H9 (cell line): ENCODE data around the gene PPARG. TPM values are rescaled to one million over a fixed set of nuclear protein-coding genes. Genes with fewer than 3 reads are reported as not detected.

Source experiments
- DNase-seq: peaks from one replicate; pipeline ENCODE4 v3.0.0-alpha.2; 2017
- H2AFZ ChIP-seq: one replicate; pipeline ENCODE4 v1.6.1; 2013; ENCODE audit warnings: mild to moderate bottlenecking, low read length, control low read depth, moderate library complexity
- H2AK5ac ChIP-seq: 2 replicates; pipeline ENCODE4 v1.6.1; 2013; ENCODE audit warnings: low read length, control low read depth, mixed read lengths; ENCODE audit not compliant: insufficient read length
- H2BK120ac ChIP-seq: one replicate; pipeline ENCODE4 v1.6.1; 2013; ENCODE audit warnings: low read depth, mild to moderate bottlenecking, low read length, control low read depth, inconsistent platforms; ENCODE audit not compliant: poor library complexity, severe bottlenecking
- H2BK12ac ChIP-seq: 2 replicates; pipeline ENCODE4 v1.6.1; 2013; ENCODE audit warnings: low read length, control low read depth, mixed read lengths, low read depth; ENCODE audit not compliant: insufficient read length
- H2BK15ac ChIP-seq: 2 replicates; pipeline ENCODE4 v1.6.1; 2013; ENCODE audit warnings: low read depth, low read length, control low read depth
- H2BK20ac ChIP-seq: one replicate; pipeline ENCODE4 v1.6.1; 2013; ENCODE audit warnings: low read depth, mild to moderate bottlenecking, low read length, control low read depth, inconsistent platforms; ENCODE audit not compliant: poor library complexity, severe bottlenecking
- H2BK5ac ChIP-seq: 2 replicates; pipeline ENCODE4 v1.6.1; 2013; ENCODE audit warnings: low read length, control low read depth, mixed read lengths; ENCODE audit not compliant: insufficient read length
- H3K14ac ChIP-seq: 2 replicates; pipeline ENCODE4 v1.6.1; 2013; ENCODE audit warnings: low read length, control low read depth; ENCODE audit not compliant: insufficient read depth
- H3K18ac ChIP-seq: 2 replicates; pipeline ENCODE4 v1.6.1; 2013; ENCODE audit warnings: low read depth, mild to moderate bottlenecking, mixed read lengths, low read length, control low read depth; ENCODE audit not compliant: insufficient read length
- H3K23ac ChIP-seq: 2 replicates; pipeline ENCODE4 v1.6.1; 2013; ENCODE audit warnings: low read length, control low read depth, mixed read lengths, low read depth; ENCODE audit not compliant: insufficient read length
- H3K23me2 ChIP-seq: 2 replicates; pipeline ENCODE4 v1.6.1; 2013; ENCODE audit warnings: low read depth, mild to moderate bottlenecking, mixed read lengths, low read length, control low read depth; ENCODE audit not compliant: insufficient read length, poor library complexity, severe bottlenecking
- H3K27ac ChIP-seq: 2 replicates; pipeline ENCODE4 v1.5.1; 2013; ENCODE audit warnings: low read length, control low read depth, mixed read lengths, low read depth; ENCODE audit not compliant: insufficient read length
- H3K27me3 ChIP-seq: 2 replicates; pipeline ENCODE4 v1.6.1; 2013; ENCODE audit warnings: low read length, control low read depth, inconsistent platforms; ENCODE audit not compliant: insufficient read depth
- H3K4ac ChIP-seq: 2 replicates; pipeline ENCODE4 v1.6.1; 2013; ENCODE audit warnings: low read depth, mild to moderate bottlenecking, control low read depth, inconsistent platforms, low read length, moderate library complexity
- H3K4me1 ChIP-seq: 2 replicates; pipeline ENCODE4 v1.6.1; 2013; ENCODE audit warnings: low read length, control low read depth, inconsistent platforms; ENCODE audit not compliant: insufficient read depth
- H3K4me2 ChIP-seq: 2 replicates; pipeline ENCODE4 v1.6.1; 2013; ENCODE audit warnings: low read length, control low read depth, mixed read lengths; ENCODE audit not compliant: insufficient read length, insufficient read depth
- H3K56ac ChIP-seq: 2 replicates; pipeline ENCODE4 v1.6.1; 2013; ENCODE audit warnings: low read depth, mild to moderate bottlenecking, mixed read lengths, low read length, control low read depth; ENCODE audit not compliant: insufficient read length
- H3K79me1 ChIP-seq: 2 replicates; pipeline ENCODE4 v1.6.1; 2013; ENCODE audit warnings: low read depth, mild to moderate bottlenecking, moderate library complexity, low read length, control low read depth, inconsistent platforms; ENCODE audit not compliant: insufficient read depth, poor library complexity, severe bottlenecking
- H3K79me2 ChIP-seq: 2 replicates; pipeline ENCODE4 v1.6.1; 2013; ENCODE audit warnings: low read length, control low read depth, inconsistent platforms; ENCODE audit not compliant: insufficient read depth
- H3K9ac ChIP-seq: 2 replicates; pipeline ENCODE4 v1.6.1; 2013; ENCODE audit warnings: low read length, control low read depth, mixed read lengths; ENCODE audit not compliant: insufficient read length; ENCODE audit errors: extremely low read depth
- H3K9me3 ChIP-seq: one replicate; pipeline ENCODE4 v1.6.1; 2013; ENCODE audit warnings: low read depth, low read length, inconsistent platforms; ENCODE audit not compliant: control insufficient read depth
- H3T11ph ChIP-seq: one replicate; pipeline ENCODE4 v1.6.1; 2013; ENCODE audit warnings: mild to moderate bottlenecking, low read length, control low read depth, inconsistent platforms
- H4K20me1 ChIP-seq: one replicate; pipeline ENCODE4 v1.6.1; 2013; ENCODE audit not compliant: control insufficient read depth, insufficient read length, insufficient read depth
- H4K5ac ChIP-seq: 2 replicates; pipeline ENCODE4 v1.6.1; 2013; ENCODE audit warnings: low read depth, mild to moderate bottlenecking, mixed read lengths, low read length, control low read depth; ENCODE audit not compliant: insufficient read length
- H4K8ac ChIP-seq: replicated peaks from 2 replicates; pipeline ENCODE4 v1.6.1; 2013; ENCODE audit warnings: low read length, control low read depth, mixed read lengths, low read depth; ENCODE audit not compliant: insufficient read length
- H4K91ac ChIP-seq: 2 replicates; pipeline ENCODE4 v1.6.1; 2013; ENCODE audit warnings: low read depth, mild to moderate bottlenecking, moderate library complexity, mixed read lengths, low read length, control low read depth; ENCODE audit not compliant: insufficient read length
- H3K27ac Mint-ChIP-seq, 3 experiments: 2 replicates in 2 of 3; 3 replicates in 1 of 3; pipeline ENCODE4 v1.8.0; 2020 to 2021; ENCODE audit warnings: mixed read lengths in 3 of 3, mild to moderate bottlenecking in 1 of 3, moderate library complexity in 1 of 3
- H3K27me3 Mint-ChIP-seq: 2 replicates; pipeline ENCODE4 v1.8.0; 2021; ENCODE audit warnings: low read depth, mild to moderate bottlenecking, moderate library complexity, mixed read lengths
- H3K36me3 Mint-ChIP-seq, 3 experiments: 2 replicates in 2 of 3; 3 replicates in 1 of 3; pipeline ENCODE4 v1.8.0; 2020 to 2021; ENCODE audit warnings: low read depth in 3 of 3, mixed read lengths in 3 of 3; ENCODE audit not compliant: insufficient read depth in 1 of 3
- H3K4me1 Mint-ChIP-seq, 2 experiments: 2 replicates each; pipeline ENCODE4 v1.8.0; 2020; ENCODE audit warnings: mixed read lengths in 2 of 2
- H3K4me3 Mint-ChIP-seq, 2 experiments: 2 replicates in 1 of 2; 3 replicates in 1 of 2; pipeline ENCODE4 v1.8.0; 2020 to 2021; ENCODE audit warnings: mild to moderate bottlenecking in 2 of 2, mixed read lengths in 2 of 2, moderate library complexity in 1 of 2
- H3K9me3 Mint-ChIP-seq, 2 experiments: 2 replicates in 1 of 2; 3 replicates in 1 of 2; pipeline ENCODE4 v1.8.0; 2020; ENCODE audit warnings: mild to moderate bottlenecking in 2 of 2, mixed read lengths in 2 of 2, moderate library complexity in 1 of 2
- CTCF ChIP-seq: fragments of 200-600 bp; sonication (generic); conservative IDR thresholded peaks from 3 replicates; pipeline ENCODE4 v1.8.0; 2021; ENCODE audit warnings: antibody characterized with exemption, mild to moderate bottlenecking
- WGBS: extraction: QIAGEN DNeasy Blood & Tissue Kit; methylation state at CpG from one replicate; pipeline ENCODE4 v1.1.7; 2013; ENCODE audit warnings: missing lambda C conversion rate, low lambda C conversion rate, mixed read lengths; ENCODE audit not compliant: insufficient read length; ENCODE audit errors: extremely low coverage; 5-methylcytosine and 5-hydroxymethylcytosine counted together
- total RNA-seq: library from RNA; stranded (reverse); gene quantifications from 2 replicates; pipeline ENCODE4 v1.2.1, GENCODE V29; 2021

PPARG gene
- total RNA-seq, 1 experiment from 2014 or later, result 0.42 TPM

GRCh38 chr3:12396471-12396870 is 107.6 kb downstream of the PPARG start:
- no peaks in the 10 kb centered on the region for H3K27me3 ChIP-seq
- H3T11ph ChIP-seq, result no peak overlapping the region
- no peak overlapping the region for H3K56ac ChIP-seq
- no peaks in the 10 kb centered on the region for H4K20me1 ChIP-seq
- no peak overlapping the region for H2BK5ac ChIP-seq
- no peak overlapping the region for H2BK12ac ChIP-seq
- no peaks in the 10 kb centered on the region for H3K36me3 Mint-ChIP-seq
- H3K9me3 Mint-ChIP-seq, result no peaks in the 10 kb centered on the region
- H3K18ac ChIP-seq, result no peak overlapping the region
- H3K14ac ChIP-seq, result no peak overlapping the region
- no peaks in the 10 kb centered on the region for H3K4me1 Mint-ChIP-seq
- H2BK20ac ChIP-seq, result no peak overlapping the region
- H3K27me3 Mint-ChIP-seq, result peaks cover 11% of the 10 kb centered on the region
- H3K9me3 ChIP-seq, result no peaks in the 10 kb centered on the region
- no peak overlapping the region for H2BK15ac ChIP-seq
- no peak overlapping the region for H3K4me3 Mint-ChIP-seq
- no peaks in the 10 kb centered on the region for H3K4me1 ChIP-seq
- no peaks in the 10 kb centered on the region for H3K79me2 ChIP-seq
- no peak for DNase-seq
- no peak overlapping the region for H2BK120ac ChIP-seq
- H4K91ac ChIP-seq, result no peak overlapping the region
- H3K9ac ChIP-seq, result no peak overlapping the region
- H4K5ac ChIP-seq, result no peak overlapping the region
- H3K4me2 ChIP-seq, result no peak overlapping the region
- H2AFZ ChIP-seq, result no peak overlapping the region
- WGBS, result no CpG with 5 or more reads among the region's 6 CpGs
- no peak overlapping the region for H3K27ac Mint-ChIP-seq
- TF ChIP-seq CTCF, result no peak
- H3K23ac ChIP-seq, result no peak overlapping the region
- H4K8ac ChIP-seq, result no peak overlapping the region
- H2AK5ac ChIP-seq, result no peak overlapping the region
- no peaks in the 10 kb centered on the region for H3K79me1 ChIP-seq
- H3K23me2 ChIP-seq, result no peaks in the 10 kb centered on the region
- no peak overlapping the region for H3K4ac ChIP-seq
- no peak overlapping the region for H3K27ac ChIP-seq
